KMS-11 (cell line): ENCODE results near the gene KRABD2.

ENCODE experiments used
- H2AFZ ChIP-seq: fragments of 200-600 bp; sonication (generic); 2 replicates; pipeline ENCODE4 v1.6.1; 2016; ENCODE audit warnings: antibody characterized with exemption, mixed run types, low read depth
- H3K27ac ChIP-seq: fragments of 200-600 bp; sonication (generic); 2 replicates; pipeline ENCODE4 v1.6.1; 2016; ENCODE audit warnings: mild to moderate bottlenecking, mixed run types
- H3K27me3 ChIP-seq: fragments of 200-600 bp; sonication (generic); 2 replicates; pipeline ENCODE4 v1.6.1; 2017; ENCODE audit warnings: mild to moderate bottlenecking, low read depth, mixed run types, moderate library complexity; ENCODE audit not compliant: insufficient read depth
- H3K36me3 ChIP-seq: fragments of 200-600 bp; sonication (generic); 2 replicates; pipeline ENCODE4 v1.6.1; 2017; ENCODE audit warnings: mild to moderate bottlenecking, mixed run types; ENCODE audit not compliant: insufficient read depth
- H3K4me1 ChIP-seq: fragments of 200-600 bp; sonication (generic); 2 replicates; pipeline ENCODE4 v1.6.1; 2016; ENCODE audit warnings: mild to moderate bottlenecking, low read depth, mixed run types; ENCODE audit not compliant: poor library complexity, severe bottlenecking
- H3K4me2 ChIP-seq: fragments of 200-600 bp; sonication (generic); 2 replicates; pipeline ENCODE4 v1.7.0; 2016; ENCODE audit warnings: mild to moderate bottlenecking, mixed run types
- H3K4me3 ChIP-seq: fragments of 200-600 bp; sonication (generic); IDR thresholded peaks from 2 replicates; pipeline ENCODE4 v1.6.1; 2017; ENCODE audit warnings: low read depth, low read length, mixed read lengths; ENCODE audit not compliant: insufficient read depth
- H3K79me2 ChIP-seq: fragments of 200-600 bp; sonication (generic); 2 replicates; pipeline ENCODE4 v1.6.1; 2016; ENCODE audit warnings: low read depth, mixed run types; ENCODE audit not compliant: insufficient read depth
- H3K9ac ChIP-seq: fragments of 200-600 bp; sonication (generic); 2 replicates; pipeline ENCODE4 v1.6.1; 2016; ENCODE audit warnings: mild to moderate bottlenecking, mixed run types
- H4K20me1 ChIP-seq: fragments of 200-600 bp; sonication (generic); 2 replicates; pipeline ENCODE4 v1.6.1; 2016; ENCODE audit warnings: mild to moderate bottlenecking, mixed run types; ENCODE audit not compliant: insufficient read depth
- CTCF ChIP-seq: fragments of 200-600 bp; sonication (generic); conservative IDR thresholded peaks from 2 replicates; pipeline ENCODE4 v1.6.1; 2017; ENCODE audit warnings: low read depth, mild to moderate bottlenecking, antibody characterized with exemption, low read length, moderate library complexity, mixed read lengths

KRABD2 gene

GRCh38 chr17:8360260-8360659 lies 16.2 kb downstream of the KRABD2 start:
- Histone ChIP-seq H3K27ac (no peak overlapping the region), H3K79me2 (no peaks in the 10 kb centered on the region), H3K27me3 (no peaks in the 10 kb centered on the region), H3K4me1 (no peaks in the 10 kb centered on the region), H3K9ac (no peak overlapping the region), H3K4me3 (no peak overlapping the region), H3K36me3 (no peaks in the 10 kb centered on the region), H2AFZ (no peak overlapping the region), H4K20me1 (no peaks in the 10 kb centered on the region), H3K4me2 (no peak overlapping the region)
- no peak for TF ChIP-seq CTCF

GRCh38 chr17:8359769-8360168 lies 16.7 kb downstream of the KRABD2 start:
- H4K20me1 ChIP-seq: no peaks in the 10 kb centered on the region
- no peaks in the 10 kb centered on the region for H3K79me2 ChIP-seq
- TF ChIP-seq CTCF: no peak
- no peak overlapping the region for H3K27ac ChIP-seq
- no peak overlapping the region for H3K4me3 ChIP-seq
- no peak overlapping the region for H3K4me2 ChIP-seq
- no peaks in the 10 kb centered on the region for H3K27me3 ChIP-seq
- H2AFZ ChIP-seq: no peak overlapping the region
- no peaks in the 10 kb centered on the region for H3K4me1 ChIP-seq
- H3K9ac ChIP-seq: no peak overlapping the region
- no peaks in the 10 kb centered on the region for H3K36me3 ChIP-seq

GRCh38 chr17:8357910-8358309 lies 18.6 kb downstream of the KRABD2 start:
- Histone ChIP-seq H4K20me1 (no peaks in the 10 kb centered on the region), H3K79me2 (no peaks in the 10 kb centered on the region), H3K27ac (no peak overlapping the region), H3K4me2 (no peak overlapping the region), H3K27me3 (no peaks in the 10 kb centered on the region), H3K36me3 (no peaks in the 10 kb centered on the region), H3K4me3 (no peak overlapping the region), H3K9ac (no peak overlapping the region), H3K4me1 (no peaks in the 10 kb centered on the region), H2AFZ (no peak overlapping the region)
- no peak for TF ChIP-seq CTCF

GRCh38 chr17:8354236-8354635 lies 22.3 kb downstream of the KRABD2 start:
- H3K9ac ChIP-seq: no peak overlapping the region
- H3K36me3 ChIP-seq: no peaks in the 10 kb centered on the region
- no peaks in the 10 kb centered on the region for H3K79me2 ChIP-seq
- no peak overlapping the region for H3K4me2 ChIP-seq
- no peaks in the 10 kb centered on the region for H3K4me1 ChIP-seq
- no peak overlapping the region for H3K27ac ChIP-seq
- no peak for TF ChIP-seq CTCF
- H4K20me1 ChIP-seq: no peaks in the 10 kb centered on the region
- no peak overlapping the region for H2AFZ ChIP-seq
- H3K4me3 ChIP-seq: no peak overlapping the region
- H3K27me3 ChIP-seq: no peaks in the 10 kb centered on the region

- H3K4me2 ChIP-seq: no peak overlapping the region
- no peaks in the 10 kb centered on the region for H3K36me3 ChIP-seq
- no peaks in the 10 kb centered on the region for H3K79me2 ChIP-seq
- TF ChIP-seq CTCF: no peak
- no peak overlapping the region for H3K9ac ChIP-seq
- no peak overlapping the region for H3K27ac ChIP-seq
- no peak overlapping the region for H2AFZ ChIP-seq
- no peaks in the 10 kb centered on the region for H3K27me3 ChIP-seq
- no peaks in the 10 kb centered on the region for H4K20me1 ChIP-seq
- no peak overlapping the region for H3K4me3 ChIP-seq
- H3K4me1 ChIP-seq: no peaks in the 10 kb centered on the region
These were observed 22.8 kb downstream of the KRABD2 start for GRCh38 chr17:8353736-8354135.
